Mammary epithelial cell (primary cell): ENCODE measurements around the gene RNU6-1.

Source experiments
- CTCF ChIP-seq, 2 donors: IDR thresholded peaks in 1 of 2; conservative IDR thresholded peaks in 1 of 2; 2 replicates each; pipeline ENCODE4 v1.5.1; 2011 to 2012; ENCODE audit warnings: inconsistent platforms in 2 of 2, low read length in 2 of 2, mild to moderate bottlenecking in 2 of 2, control low read depth in 1 of 2, low read depth in 1 of 2; ENCODE audit not compliant: insufficient read depth in 1 of 2; ENCODE audit errors: extremely low read depth in 1 of 2
- EZH2 ChIP-seq: IDR thresholded peaks from 2 replicates; pipeline ENCODE4 v1.6.1; 2012; ENCODE audit warnings: low read length, inconsistent platforms, borderline replicate concordance

DNA sequence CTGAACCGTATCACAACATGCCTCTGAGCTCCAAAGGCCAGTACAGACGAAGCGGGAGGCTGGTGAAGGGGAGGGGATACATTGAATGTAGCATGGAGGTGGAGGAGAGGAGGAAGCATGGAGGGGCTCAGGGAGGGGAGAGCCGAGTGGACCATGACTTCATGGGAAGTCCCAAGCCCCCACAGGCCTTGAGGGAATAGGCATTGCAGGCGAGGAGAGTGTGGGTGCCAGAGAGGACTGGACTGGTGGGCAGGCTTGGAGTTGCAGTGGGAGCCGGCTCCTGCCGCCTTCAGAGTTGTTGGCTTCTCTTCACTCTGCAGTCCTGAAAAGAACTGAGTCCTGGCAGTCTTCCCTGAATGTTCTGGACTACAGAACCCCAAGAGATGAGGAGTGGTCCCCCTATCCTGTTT, 3.3 kb upstream of the RNU6-1 start:
- TF ChIP-seq CTCF (conservative IDR thresholded peaks at IDR 0.05 in 1 of 2, IDR thresholded peaks at IDR 0.05 in 1 of 2; ENCODE audit: extremely low read depth in 1 of 2, insufficient read depth in 1 of 2, low read depth in 1 of 2, low read length in 2 of 2) = no peak
- no peak for TF ChIP-seq EZH2
